Sigmoid colon (tissue), 7 donors: ENCODE measurements around the gene LOXHD1. TPM values are rescaled to one million over a fixed set of nuclear protein-coding genes. Genes with fewer than 3 reads are reported as not detected.

ENCODE experiments used
- DNase-seq: peaks from one replicate; pipeline ENCODE4 v3.0.0-alpha.2; 2019
- H3K27ac ChIP-seq, 4 donors: fragments of 200-600 bp; sonication (generic); one replicate each; pipeline ENCODE4 v1.5.1; 2016 to 2019; ENCODE audit warnings: mild to moderate bottlenecking in 1 of 4
- H3K27me3 ChIP-seq, 3 donors: fragments of 200-600 bp; sonication (generic); one replicate each; pipeline ENCODE4 v1.5.1; 2019; ENCODE audit warnings: mild to moderate bottlenecking in 1 of 3
- H3K36me3 ChIP-seq, 4 donors: fragments of 200-600 bp; sonication (generic); one replicate each; pipeline ENCODE4 v1.5.1; 2016 to 2019
- H3K4me1 ChIP-seq, 4 donors: fragments of 200-600 bp; sonication (generic); one replicate each; pipeline ENCODE4 v1.5.1; 2017 to 2019
- H3K4me3 ChIP-seq, 4 donors: fragments of 200-600 bp; sonication (generic); one replicate each; pipeline ENCODE4 v1.5.1; 2017 to 2019; ENCODE audit warnings: mild to moderate bottlenecking in 2 of 4, moderate library complexity in 1 of 4
- H3K9me3 ChIP-seq, 4 donors: fragments of 200-600 bp in 3 of 4; sonication (generic) in 3 of 4; one replicate each; pipeline versions ENCODE4 v1.5.1 to v1.6.1; 2013 to 2019
- EP300 ChIP-seq, 4 donors: sonication (generic); formaldehyde crosslinking; IDR thresholded peaks; one replicate each; pipeline ENCODE4 v1.6.1; 2017; ENCODE audit warnings: antibody characterized with exemption in 4 of 4
- POLR2A ChIP-seq, 2 donors: fragments of 450-650 bp; IDR thresholded peaks; one replicate each; pipeline ENCODE4 v1.6.1; 2016; ENCODE audit warnings: antibody characterized with exemption in 2 of 2, mild to moderate bottlenecking in 2 of 2, moderate library complexity in 2 of 2
- POLR2AphosphoS5 ChIP-seq, 4 donors: sonication (generic); formaldehyde crosslinking; IDR thresholded peaks; one replicate each; pipeline ENCODE4 v1.6.1; 2017; ENCODE audit warnings: antibody characterized with exemption in 4 of 4
- WGBS, 2 donors: extraction: QIAGEN DNeasy Blood & Tissue Kit; methylation state at CpG; one replicate each; pipeline ENCODE4 v1.1.7; 2013; 5-methylcytosine and 5-hydroxymethylcytosine counted together
- intact Hi-C: fragments of 100-400 bp; cut with DNase I; formaldehyde crosslinking; loops from one replicate; pipeline ENCODE4 v1.15.1; 2023
- polyA plus RNA-seq, 3 donors: library from polyadenylated mRNA; stranded (reverse); fragments of 200-250 nt; gene quantifications; one replicate each; pipeline ENCODE4 v1.2.3, GENCODE V29; 2013
- total RNA-seq, 4 donors: library from RNA; depleted of rRNA; stranded (reverse); fragments of >200 nt; gene quantifications; one replicate each; pipeline ENCODE4 v1.1.0, GENCODE V29; 2016
- TF ChIP-seq, protein P1 (sequence below), 4 experiments: fragments of 450-650 bp in 3 of 4; fragments of 200-600 bp in 1 of 4; IDR thresholded peaks; one replicate each; pipeline ENCODE4 v1.5.1; 2016 to 2019; ENCODE audit warnings: antibody characterized with exemption in 4 of 4, mild to moderate bottlenecking in 3 of 4, moderate library complexity in 2 of 4
- donor health status: healthy with polysubstance abuse.
- donor health status: Bipolar disorder and iron deficiency.
- donor health status: healthy.

LOXHD1 gene
- total and polyA plus RNA-seq, 7 donors, result 0.06 to 0.28 (median 0.27) TPM; not detected in 4

DNA sequence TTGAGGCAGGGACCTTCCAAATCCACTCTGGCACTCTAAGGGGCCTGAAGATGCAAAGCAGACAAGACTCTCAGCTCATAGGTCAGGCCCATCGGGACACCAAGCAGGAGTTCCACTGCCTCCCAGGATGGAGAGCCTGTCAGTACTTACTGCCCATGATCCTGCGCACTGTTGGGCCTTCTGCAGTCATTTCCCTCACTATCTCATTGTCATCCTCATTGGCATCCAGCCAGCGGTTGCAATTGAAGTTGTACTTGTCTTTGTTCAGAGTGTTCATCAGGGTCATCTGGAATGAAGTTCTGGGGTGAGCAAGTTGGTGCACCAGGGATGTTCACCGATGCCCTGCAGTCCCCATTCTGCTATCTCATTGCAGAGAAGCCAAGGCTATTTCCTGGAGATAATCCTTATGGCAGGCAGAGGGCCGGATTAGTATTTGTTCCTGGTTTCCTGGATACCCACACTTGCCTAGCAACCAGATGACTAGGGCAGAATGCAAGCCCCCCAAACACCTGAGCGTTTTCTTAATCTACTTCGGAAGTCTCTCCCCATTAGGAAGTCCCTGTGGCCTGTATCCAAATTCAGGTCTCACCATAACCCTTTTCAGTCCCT lies 65.1 kb downstream of the LOXHD1 start:
- DNase-seq, result no peak
- no peak overlapping the region for H3K27ac ChIP-seq
- H3K9me3 ChIP-seq, result no peaks in the 10 kb centered on the region
- H3K36me3 ChIP-seq, result no peaks in the 10 kb centered on the region
- intact Hi-C loops, result no loop called here
- H3K4me1 ChIP-seq, result no peaks in the 10 kb centered on the region
- H3K27me3 ChIP-seq, result no peaks in the 10 kb centered on the region
- TF ChIP-seq POLR2A (IDR thresholded peaks at IDR 0.05) (no peak), POLR2AphosphoS5 (IDR thresholded peaks at IDR 0.05) (no peak), EP300 (IDR thresholded peaks at IDR 0.05) (no peak)
- TF ChIP-seq, protein P1, sequence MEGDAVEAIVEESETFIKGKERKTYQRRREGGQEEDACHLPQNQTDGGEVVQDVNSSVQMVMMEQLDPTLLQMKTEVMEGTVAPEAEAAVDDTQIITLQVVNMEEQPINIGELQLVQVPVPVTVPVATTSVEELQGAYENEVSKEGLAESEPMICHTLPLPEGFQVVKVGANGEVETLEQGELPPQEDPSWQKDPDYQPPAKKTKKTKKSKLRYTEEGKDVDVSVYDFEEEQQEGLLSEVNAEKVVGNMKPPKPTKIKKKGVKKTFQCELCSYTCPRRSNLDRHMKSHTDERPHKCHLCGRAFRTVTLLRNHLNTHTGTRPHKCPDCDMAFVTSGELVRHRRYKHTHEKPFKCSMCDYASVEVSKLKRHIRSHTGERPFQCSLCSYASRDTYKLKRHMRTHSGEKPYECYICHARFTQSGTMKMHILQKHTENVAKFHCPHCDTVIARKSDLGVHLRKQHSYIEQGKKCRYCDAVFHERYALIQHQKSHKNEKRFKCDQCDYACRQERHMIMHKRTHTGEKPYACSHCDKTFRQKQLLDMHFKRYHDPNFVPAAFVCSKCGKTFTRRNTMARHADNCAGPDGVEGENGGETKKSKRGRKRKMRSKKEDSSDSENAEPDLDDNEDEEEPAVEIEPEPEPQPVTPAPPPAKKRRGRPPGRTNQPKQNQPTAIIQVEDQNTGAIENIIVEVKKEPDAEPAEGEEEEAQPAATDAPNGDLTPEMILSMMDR (IDR thresholded peaks at IDR 0.05), result no peak
- H3K4me3 ChIP-seq, result no peak overlapping the region
- 63 to 72% methylated on average over 7 of the region's 7 CpGs for WGBS, 2 donors

GRCh38 chr18:46590103-46590502 lies 66.9 kb downstream of the LOXHD1 start:
- TF ChIP-seq POLR2A (IDR thresholded peaks at IDR 0.05), result no peak
- TF ChIP-seq, protein P1 (IDR thresholded peaks at IDR 0.05), result no peak
- TF ChIP-seq POLR2AphosphoS5 (IDR thresholded peaks at IDR 0.05), result no peak
- no peak for TF ChIP-seq EP300 (IDR thresholded peaks at IDR 0.05)
- no peak overlapping the region for H3K27ac ChIP-seq
- WGBS, 2 donors, result 50 to 63% methylated on average over 7 of the region's 7 CpGs
- H3K27me3 ChIP-seq, result no peaks in the 10 kb centered on the region
- H3K9me3 ChIP-seq, result no peaks in the 10 kb centered on the region
- H3K4me3 ChIP-seq, result no peak overlapping the region
- no peak for DNase-seq
- no peaks in the 10 kb centered on the region for H3K36me3 ChIP-seq
- no peaks in the 10 kb centered on the region for H3K4me1 ChIP-seq
- intact Hi-C loops, result no loop called here

GRCh38 chr18:46588971-46589660 lies 67.9 kb downstream of the LOXHD1 start:
- Histone ChIP-seq H3K27me3 (no peaks in the 10 kb centered on the region), H3K9me3 (no peaks in the 10 kb centered on the region), H3K4me3 (no peak overlapping the region), H3K4me1 (no peaks in the 10 kb centered on the region), H3K36me3 (no peaks in the 10 kb centered on the region), H3K27ac (no peak overlapping the region)
- intact Hi-C loops, result no loop called here
- DNase-seq, result no peak
- no peak for TF ChIP-seq POLR2A (IDR thresholded peaks at IDR 0.05)
- TF ChIP-seq POLR2AphosphoS5 (IDR thresholded peaks at IDR 0.05), result no peak
- TF ChIP-seq EP300 (IDR thresholded peaks at IDR 0.05), result no peak
- TF ChIP-seq, protein P1 (IDR thresholded peaks at IDR 0.05), result no peak
- whole genome bisulfite sequencing, 2 donors, result 50 to 62% methylated on average over 8 of the region's 8 CpGs

- no peaks in the 10 kb centered on the region for H3K36me3 ChIP-seq
- H3K9me3 ChIP-seq, result no peaks in the 10 kb centered on the region
- intact Hi-C loops, result no loop called here
- no peak overlapping the region for H3K27ac ChIP-seq
- no peak for DNase-seq
- WGBS, 2 donors, result 70 to 86% methylated on average over 3 of the region's 3 CpGs
- TF ChIP-seq, protein P1 (IDR thresholded peaks at IDR 0.05), result no peak
- H3K27me3 ChIP-seq, result no peaks in the 10 kb centered on the region
- H3K4me3 ChIP-seq, result no peak overlapping the region
- H3K4me1 ChIP-seq, result no peaks in the 10 kb centered on the region
Measured at GRCh38 chr18:46587600-46587999, 69.4 kb downstream of the LOXHD1 start.
